HEK293T (cell line): Measurements from ENCODE around the gene RASA1.

ENCODE experiments used
- ARNT ChIP-seq: fragments of 450-650 bp; IDR thresholded peaks from 2 replicates; pipeline ENCODE4 v1.6.1; 2017; ENCODE audit warnings: mild to moderate bottlenecking
- BHLHE40 ChIP-seq: fragments of 450-650 bp; IDR thresholded peaks from 2 replicates; pipeline ENCODE4 v1.6.1; 2016; ENCODE audit warnings: mild to moderate bottlenecking, moderate library complexity, borderline replicate concordance
- CTBP1 ChIP-seq: fragments of 450-650 bp; IDR thresholded peaks from 2 replicates; pipeline ENCODE4 v1.6.1; 2016; ENCODE audit warnings: borderline replicate concordance
- ELF4 ChIP-seq: fragments of 450-650 bp; IDR thresholded peaks from 2 replicates; pipeline ENCODE4 v1.6.1; 2017; ENCODE audit warnings: antibody characterized with exemption
- FOXK2 ChIP-seq: fragments of 450-650 bp; IDR thresholded peaks from 2 replicates; pipeline ENCODE4 v1.6.1; 2016; ENCODE audit warnings: mild to moderate bottlenecking
- FOXM1 ChIP-seq: fragments of 450-650 bp; IDR thresholded peaks from 2 replicates; pipeline ENCODE4 v1.6.1; 2017; ENCODE audit warnings: mild to moderate bottlenecking, borderline replicate concordance
- HDGF ChIP-seq: fragments of 450-650 bp; IDR thresholded peaks from 2 replicates; pipeline ENCODE4 v1.6.1; 2017; ENCODE audit warnings: antibody characterized with exemption, borderline replicate concordance
- SP1 ChIP-seq: fragments of 450-650 bp; IDR thresholded peaks from 2 replicates; pipeline ENCODE4 v1.6.1; 2017
- SUZ12 ChIP-seq: fragments of 450-650 bp; IDR thresholded peaks from 2 replicates; pipeline ENCODE4 v1.6.1; 2016; ENCODE audit warnings: mild to moderate bottlenecking
- TARDBP ChIP-seq: fragments of 450-650 bp; IDR thresholded peaks from 2 replicates; pipeline ENCODE4 v1.6.1; 2016

DNA sequence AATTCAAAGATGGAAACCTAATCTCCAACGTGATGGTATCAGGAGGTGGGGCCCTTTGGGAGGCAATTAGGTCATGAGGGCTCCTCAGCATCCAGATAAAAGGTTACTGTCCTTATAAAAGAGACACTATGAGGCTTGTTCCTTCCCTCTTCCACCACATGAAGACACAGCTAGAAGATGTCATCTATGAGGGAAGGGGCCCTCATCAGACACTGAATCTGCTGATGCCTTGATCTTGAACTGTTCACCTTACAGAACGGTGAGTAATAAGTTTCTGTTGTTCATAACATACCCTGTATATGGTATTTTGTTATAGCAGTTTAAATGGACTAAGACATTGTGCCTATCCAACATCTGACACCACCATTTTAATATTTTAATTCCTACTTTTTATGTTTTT is 164.8 kb downstream of the RASA1 start:
- TF ChIP-seq TARDBP, result no peak
- TF ChIP-seq ARNT, result no peak
- no peak for TF ChIP-seq FOXK2
- TF ChIP-seq FOXM1, result no peak
- no peak for TF ChIP-seq SUZ12
- TF ChIP-seq ELF4, result no peak
- no peak for TF ChIP-seq SP1
- no peak for TF ChIP-seq CTBP1
- no peak for TF ChIP-seq BHLHE40
- no peak for TF ChIP-seq HDGF
